NCI-H510A (cell line): ENCODE measurements around the gene ACTRT2.

ENCODE experiments used
- DNase-seq: peaks from one replicate; lab custom pipeline; 2025; lab: John Stamatoyannopoulos, UW

The ACTRT2 gene

GRCh38 chr1:3055051-3055450 is 33.8 kb downstream of the ACTRT2 start:
- DNase-seq, result no peak

- DNase-seq, result no peak
Measured at GRCh38 chr1:3056641-3057040, 35.4 kb downstream of the ACTRT2 start.

- no peak for DNase-seq
Measured at GRCh38 chr1:3058263-3059030, 37.2 kb downstream of the ACTRT2 start.

GRCh38 chr1:3060127-3060526 is 38.9 kb downstream of the ACTRT2 start:
- DNase-seq, result no peak

GRCh38 chr1:3060601-3061551 is 39.6 kb downstream of the ACTRT2 start:
- DNase-seq, result no peak

GRCh38 chr1:3061566-3061965 is 40.3 kb downstream of the ACTRT2 start:
- DNase-seq, result no peak

- no peak for DNase-seq
Measured at GRCh38 chr1:3061981-3062615, 40.8 kb downstream of the ACTRT2 start.

- DNase-seq, result no peak
Measured at GRCh38 chr1:3062616-3063378, 41.5 kb downstream of the ACTRT2 start.

GRCh38 chr1:3063379-3064295 is 42.4 kb downstream of the ACTRT2 start:
- DNase-seq, result no peak

GRCh38 chr1:3064296-3064850 is 43.1 kb downstream of the ACTRT2 start:
- no peak for DNase-seq

GRCh38 chr1:3064901-3065300 is 43.6 kb downstream of the ACTRT2 start:
- no peak for DNase-seq

GRCh38 chr1:3065396-3065795 is 44.1 kb downstream of the ACTRT2 start:
- no peak for DNase-seq

GRCh38 chr1:3065797-3066196 is 44.5 kb downstream of the ACTRT2 start:
- DNase-seq, result no peak

GRCh38 chr1:3066250-3066711 is 45.0 kb downstream of the ACTRT2 start:
- no peak for DNase-seq

GRCh38 chr1:3066826-3067225 is 45.6 kb downstream of the ACTRT2 start:
- DNase-seq, result no peak

- no peak for DNase-seq
Measured at GRCh38 chr1:3067301-3067670, 46.0 kb downstream of the ACTRT2 start.

- DNase-seq, result no peak
Measured at GRCh38 chr1:3067671-3068563, 46.6 kb downstream of the ACTRT2 start.

- DNase-seq, result no peak
Measured at GRCh38 chr1:3068564-3069431, 47.5 kb downstream of the ACTRT2 start, which contains the start of gene PRDM16. Gene PRDM16, plus strand, starts transcription at chr1:3069203. Its CDS starts 57 bp downstream, at chr1:3069260.
